ENCODE data around the gene SQOR.

SQOR gene

DNA sequence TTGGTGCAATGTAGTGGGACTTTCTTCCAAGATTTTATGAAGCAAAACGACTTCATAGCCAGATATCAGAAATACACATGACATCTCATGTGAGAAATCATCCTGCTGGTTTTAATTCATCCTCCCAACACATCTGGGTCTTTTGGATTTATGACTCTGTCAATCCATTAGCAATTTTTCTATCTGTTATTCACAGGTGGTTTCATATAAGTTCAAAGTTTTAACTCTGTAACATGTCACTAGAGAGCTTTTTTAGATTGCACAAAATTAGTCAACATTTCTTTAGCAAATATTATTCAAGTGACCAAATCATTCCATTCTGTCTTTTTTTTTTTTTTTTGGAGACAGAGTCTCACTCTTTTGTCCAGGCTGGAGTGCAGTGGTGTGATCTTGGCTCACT, 30.4 kb downstream of the SQOR start:
- ChIA-PET CTCF (interaction anchor here (0.6 to 1.5 kb wide), 2 partner anchors 12 to 40 kb away, joined by 3 to 4 read pairs; no protein-coding TSS in a partner anchor), POLR2A (no interaction called here)
- TF ChIP-seq, protein P1, sequence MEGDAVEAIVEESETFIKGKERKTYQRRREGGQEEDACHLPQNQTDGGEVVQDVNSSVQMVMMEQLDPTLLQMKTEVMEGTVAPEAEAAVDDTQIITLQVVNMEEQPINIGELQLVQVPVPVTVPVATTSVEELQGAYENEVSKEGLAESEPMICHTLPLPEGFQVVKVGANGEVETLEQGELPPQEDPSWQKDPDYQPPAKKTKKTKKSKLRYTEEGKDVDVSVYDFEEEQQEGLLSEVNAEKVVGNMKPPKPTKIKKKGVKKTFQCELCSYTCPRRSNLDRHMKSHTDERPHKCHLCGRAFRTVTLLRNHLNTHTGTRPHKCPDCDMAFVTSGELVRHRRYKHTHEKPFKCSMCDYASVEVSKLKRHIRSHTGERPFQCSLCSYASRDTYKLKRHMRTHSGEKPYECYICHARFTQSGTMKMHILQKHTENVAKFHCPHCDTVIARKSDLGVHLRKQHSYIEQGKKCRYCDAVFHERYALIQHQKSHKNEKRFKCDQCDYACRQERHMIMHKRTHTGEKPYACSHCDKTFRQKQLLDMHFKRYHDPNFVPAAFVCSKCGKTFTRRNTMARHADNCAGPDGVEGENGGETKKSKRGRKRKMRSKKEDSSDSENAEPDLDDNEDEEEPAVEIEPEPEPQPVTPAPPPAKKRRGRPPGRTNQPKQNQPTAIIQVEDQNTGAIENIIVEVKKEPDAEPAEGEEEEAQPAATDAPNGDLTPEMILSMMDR (IDR thresholded peaks at IDR 0.05; ENCODE audit: insufficient read depth, low read length, missing control alignments): no peak

DNA sequence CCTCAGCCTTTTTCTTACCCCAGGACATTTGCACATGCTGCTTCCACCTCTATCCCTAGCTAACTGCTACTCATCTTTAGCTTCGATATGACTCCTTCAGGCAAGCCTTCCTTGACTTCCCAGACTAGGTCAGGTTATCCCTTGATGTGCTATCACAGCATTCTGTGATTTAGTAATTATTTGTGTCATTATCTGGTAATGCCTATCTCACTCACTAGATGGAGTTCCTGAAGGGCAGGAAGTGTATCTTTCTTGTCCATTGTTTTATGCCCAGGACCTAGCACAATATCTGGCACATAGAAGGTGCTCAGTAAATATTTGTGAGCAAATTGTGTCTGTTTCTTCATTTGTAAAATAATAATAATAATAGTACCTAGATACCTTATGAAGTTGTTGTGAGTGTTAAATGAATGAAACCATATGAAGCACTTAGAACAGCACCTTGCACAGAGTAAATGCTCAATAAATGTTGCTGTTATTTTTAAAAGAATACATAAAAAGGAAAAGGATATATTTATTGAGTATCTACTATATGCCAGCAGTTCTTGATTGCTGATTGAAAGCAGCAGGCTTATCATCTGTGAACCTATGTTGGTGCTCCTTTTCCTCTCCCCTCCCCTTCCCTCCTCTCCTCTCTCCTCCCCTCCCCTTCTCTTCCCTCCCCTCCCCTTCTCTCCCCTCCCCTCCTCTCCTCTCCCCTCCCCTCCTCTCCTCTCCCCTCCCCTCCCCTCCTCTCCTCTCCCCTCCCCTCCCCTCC, 31.5 kb downstream of the SQOR start:
- H3K4me3 ChIP-seq (ENCODE audit: low read depth, low read length): no peak overlapping the region
- TF ChIP-seq, protein P1 (IDR thresholded peaks at IDR 0.05; ENCODE audit: insufficient read depth, low read length, missing control alignments): no peak
- ChIA-PET CTCF (interaction anchor here (1.3 to 1.5 kb wide), 2 partner anchors 12 to 39 kb away, joined by 3 to 4 read pairs; no protein-coding TSS in a partner anchor), POLR2A (no interaction called here)
- DNase-seq (ENCODE audit: low read depth, low spot score): no peak

More for the DNA sequence above, 30.4 kb downstream of the SQOR start:
- H3K4me3 ChIP-seq (ENCODE audit: low read depth, low read length): no peak overlapping the region
- no peak for DNase-seq (ENCODE audit: low read depth, low spot score)

DNA sequence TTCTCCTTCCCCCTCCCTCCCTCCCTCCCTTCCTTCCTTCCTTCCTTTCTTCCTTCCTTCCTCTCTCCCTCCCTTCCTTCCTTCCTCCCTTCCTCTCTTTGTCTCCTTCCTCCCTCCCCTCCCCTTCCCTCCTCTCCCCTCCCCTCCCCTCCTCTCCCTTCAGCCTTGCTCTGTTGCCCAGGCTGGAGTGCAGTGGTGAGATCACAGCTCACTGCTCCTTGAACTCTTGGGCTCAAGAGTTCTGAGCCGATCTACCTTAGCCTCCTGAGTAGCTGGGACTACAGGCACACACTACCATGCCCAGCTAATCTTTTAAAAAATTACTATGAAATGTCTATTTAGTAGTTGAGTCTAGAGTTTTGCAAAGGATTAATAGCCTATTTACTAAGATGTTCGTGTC, 32.2 kb downstream of the SQOR start:
- H3K4me3 ChIP-seq (ENCODE audit: low read depth, low read length): no peak overlapping the region
- POLR2A ChIA-PET: no interaction called here
- TF ChIP-seq, protein P1 (IDR thresholded peaks at IDR 0.05; ENCODE audit: insufficient read depth, low read length, missing control alignments): no peak
- DNase-seq (ENCODE audit: low read depth, low spot score): no peak
- CTCF ChIA-PET: interaction anchor here (1.3 kb wide), 1 partner anchor 12 kb away, joined by 3 read pairs; no protein-coding TSS in a partner anchor

DNA sequence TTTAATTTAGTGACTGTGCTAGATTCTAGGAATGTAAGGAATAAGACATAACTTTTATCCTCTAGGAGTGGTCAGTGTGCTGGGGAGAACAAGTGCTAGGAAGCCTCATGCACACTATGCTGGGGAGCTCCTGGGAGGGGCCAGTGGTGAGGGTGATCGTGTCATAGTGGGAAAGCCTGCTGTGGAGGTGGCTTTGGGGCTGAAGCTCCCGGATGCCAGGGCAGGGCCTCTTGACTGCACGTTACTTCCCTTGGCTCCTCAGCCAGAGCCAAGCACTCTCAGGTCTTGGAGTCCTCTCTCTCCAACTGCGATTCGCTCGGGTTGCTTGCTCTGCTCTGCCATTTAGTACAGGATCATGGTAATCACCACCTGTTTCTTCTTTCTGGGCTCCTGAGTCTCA, 33.6 kb downstream of the SQOR start:
- CTCF ChIA-PET: no interaction called here
- TF ChIP-seq, protein P1 (IDR thresholded peaks at IDR 0.05; ENCODE audit: insufficient read depth, low read length, missing control alignments): no peak
- POLR2A ChIA-PET: no interaction called here
- DNase-seq (ENCODE audit: low read depth, low spot score): no peak
- no peak overlapping the region for H3K4me3 ChIP-seq (ENCODE audit: low read depth, low read length)

DNA sequence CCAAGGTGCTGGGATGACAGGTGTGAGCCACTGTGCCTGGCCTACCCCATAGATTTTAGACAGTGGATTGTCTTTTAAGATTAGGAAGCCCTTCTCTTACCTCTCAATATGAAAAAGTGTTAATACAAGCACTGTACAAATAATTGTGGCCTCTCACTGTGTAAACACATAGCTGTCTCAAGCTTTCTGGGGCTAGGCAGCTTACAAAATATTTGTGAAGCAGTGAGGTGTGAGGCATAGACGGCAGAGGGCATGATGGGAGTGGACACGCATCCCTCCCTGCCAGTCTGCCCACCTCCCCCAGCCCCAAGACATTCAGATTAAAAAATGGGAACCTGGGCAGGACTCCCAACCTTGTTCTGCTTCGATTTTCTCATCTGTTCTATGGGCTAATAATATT, 34.6 kb downstream of the SQOR start:
- DNase-seq (ENCODE audit: low read depth, low spot score): no peak
- ChIA-PET POLR2A (no interaction called here), CTCF (interaction anchor here (0.9 to 3.4 kb wide), 2 partner anchors 26 to 36 kb away, joined by 3 to 16 read pairs; no protein-coding TSS in a partner anchor)
- H3K4me3 ChIP-seq (ENCODE audit: low read depth, low read length): no peak overlapping the region
- TF ChIP-seq, protein P1 (IDR thresholded peaks at IDR 0.05; ENCODE audit: insufficient read depth, low read length, missing control alignments): no peak

DNA sequence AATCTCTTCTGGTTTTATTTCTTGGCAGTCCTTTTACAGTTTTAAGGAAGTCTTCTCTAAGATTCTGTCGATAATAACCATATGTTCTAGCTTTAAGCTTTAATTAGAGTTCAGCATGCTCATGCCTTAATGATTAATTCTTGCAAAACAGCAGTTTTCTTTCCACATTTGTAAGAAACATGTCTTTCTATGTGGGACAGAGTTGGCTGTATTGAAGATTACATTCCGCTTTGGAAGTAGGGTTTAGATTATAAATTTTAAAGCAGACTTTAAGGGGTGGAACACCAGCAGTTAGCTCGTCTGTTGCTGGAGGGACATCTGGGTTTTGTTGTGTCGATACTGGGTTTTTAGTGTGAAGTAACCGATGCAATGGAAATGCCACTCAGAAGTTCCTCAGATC, 35.3 kb downstream of the SQOR start:
- ChIA-PET CTCF (interaction anchor here (0.7 to 3.4 kb wide), 5 partner anchors 10 to 45 kb away, joined by 3 to 16 read pairs (median 3); no protein-coding TSS in a partner anchor), POLR2A (no interaction called here)
- H3K4me3 ChIP-seq (ENCODE audit: low read depth, low read length): no peak overlapping the region
- TF ChIP-seq, protein P1 (IDR thresholded peaks at IDR 0.05; ENCODE audit: insufficient read depth, low read length, missing control alignments): no peak
- no peak for DNase-seq (ENCODE audit: low read depth, low spot score)
